H1 (cell line): ENCODE data around the gene PROSER1. TPM values are rescaled to one million over a fixed set of nuclear protein-coding genes. Genes with fewer than 3 reads are reported as not detected.
A peak's percentile ranks its signal among the peaks of the same experiment; 100 is the strongest.

ENCODE experiments used
- CTCF ChIA-PET: fragments of 300-600 bp; sonication (Branson Sonifier 250); formaldehyde crosslinking; loops from one replicate; lab custom pipeline; 2021; ENCODE audit not compliant: partially characterized antibody; lab: Charles Lee
- POLR2A ChIA-PET: fragments of 300-600 bp; sonication (Branson Sonifier 250); formaldehyde crosslinking; loops from one replicate; lab custom pipeline; 2021; ENCODE audit warnings: inconsistent platforms; ENCODE audit not compliant: partially characterized antibody; lab: Charles Lee
- DNase-seq, 2 experiments: peaks; one replicate each; pipeline versions ENCODE4 v3.0.0 to v3.0.0-alpha.2; 2010 to 2022; ENCODE audit warnings: low spot score in 2 of 2, low read depth in 1 of 2, mixed read lengths in 1 of 2
- FAIRE-seq: peaks from 2 replicates; lab custom pipeline; 2011; peaks lifted over from hg19 to GRCh38; lab: Jason Lieb, UNC
- H2AFZ ChIP-seq: 2 replicates; pipeline ENCODE4 v1.8.1; 2012; ENCODE audit warnings: low read length, inconsistent platforms
- H2AK5ac ChIP-seq: 2 replicates; pipeline ENCODE4 v1.6.1; 2013; ENCODE audit warnings: low read depth, low read length
- H2BK120ac ChIP-seq: replicated peaks from 2 replicates; pipeline ENCODE3; 2013; ENCODE audit warnings: low read depth, low read length, inconsistent platforms
- H2BK12ac ChIP-seq: 2 replicates; pipeline ENCODE4 v1.6.1; 2013; ENCODE audit warnings: low read depth, low read length
- H2BK15ac ChIP-seq: 2 replicates; pipeline ENCODE4 v1.6.1; 2013; ENCODE audit warnings: low read length
- H2BK20ac ChIP-seq: 2 replicates; pipeline ENCODE4 v1.6.1; 2013; ENCODE audit warnings: low read length
- H2BK5ac ChIP-seq: 2 replicates; pipeline ENCODE4 v1.6.1; 2013; ENCODE audit warnings: low read depth, low read length
- H3K14ac ChIP-seq: 2 replicates; pipeline ENCODE4 v1.6.1; 2013; ENCODE audit warnings: inconsistent platforms; ENCODE audit not compliant: insufficient read length
- H3K18ac ChIP-seq: 2 replicates; pipeline ENCODE4 v1.6.1; 2013; ENCODE audit warnings: low read length; ENCODE audit errors: extremely low read depth
- H3K23ac ChIP-seq: 2 replicates; pipeline ENCODE4 v1.6.1; 2013; ENCODE audit warnings: inconsistent platforms; ENCODE audit not compliant: insufficient read length
- H3K23me2 ChIP-seq: 2 replicates; pipeline ENCODE4 v1.6.1; 2013; ENCODE audit warnings: low read depth, low read length
- H3K27ac ChIP-seq: 2 replicates; pipeline ENCODE4 v1.6.1; 2011; ENCODE audit warnings: low read depth, low read length, inconsistent platforms
- H3K27me3 ChIP-seq, 4 experiments: replicated peaks in 1 of 4; 1 replicate in 1 of 4; 2 replicates in 3 of 4; pipeline versions ENCODE4 v1.6.1 to v1.8.1; 2011 to 2013; ENCODE audit warnings: low read length in 3 of 4, mild to moderate bottlenecking in 3 of 4, inconsistent platforms in 2 of 4, mixed read lengths in 2 of 4, moderate library complexity in 1 of 4; ENCODE audit not compliant: control insufficient read depth in 3 of 4, insufficient read depth in 3 of 4; ENCODE audit errors: extremely low read depth in 1 of 4
- H3K36me3 ChIP-seq, 4 experiments: 2 replicates each; pipeline versions ENCODE4 v1.6.1 to v1.8.1; 2011 to 2013; ENCODE audit warnings: mild to moderate bottlenecking in 4 of 4, low read length in 3 of 4, moderate library complexity in 2 of 4, control low read depth in 1 of 4, inconsistent platforms in 1 of 4; ENCODE audit not compliant: insufficient read depth in 4 of 4, control insufficient read depth in 2 of 4
- H3K4ac ChIP-seq: replicated peaks from 2 replicates; pipeline ENCODE3; 2013; ENCODE audit warnings: low read length, low read depth, mixed read lengths, inconsistent platforms; ENCODE audit not compliant: insufficient read length
- H3K4me1 ChIP-seq, 4 experiments: replicated peaks in 1 of 4; 1 replicate in 1 of 4; 2 replicates in 3 of 4; pipeline versions ENCODE4 v1.6.1 to v1.8.1; 2011 to 2013; ENCODE audit warnings: low read length in 3 of 4, inconsistent platforms in 2 of 4, mixed read lengths in 1 of 4; ENCODE audit not compliant: insufficient read depth in 4 of 4, control insufficient read depth in 3 of 4
- H3K4me2 ChIP-seq, 2 experiments: 2 replicates each; pipeline versions ENCODE4 v1.6.1 to v1.8.1; 2011 to 2013; ENCODE audit warnings: low read depth in 2 of 2, low read length in 2 of 2, control low read depth in 1 of 2, inconsistent platforms in 1 of 2, mild to moderate bottlenecking in 1 of 2; ENCODE audit not compliant: insufficient read depth in 1 of 2
- H3K4me3 ChIP-seq, 4 experiments: fragments of 200-600, 300-600 bp in 1 of 4; sonication (generic), shearing (Covaris generic), sonication (Bioruptor Twin) in 1 of 4; 2 replicates each; pipeline versions ENCODE4 v1.5.1 to v1.8.1; 2011 to 2016; ENCODE audit warnings: low read length in 4 of 4, low read depth in 3 of 4, control low read depth in 2 of 4, inconsistent platforms in 2 of 4, mild to moderate bottlenecking in 2 of 4, mixed read lengths in 1 of 4, moderate library complexity in 1 of 4; ENCODE audit not compliant: insufficient read depth in 2 of 4; ENCODE audit errors: extremely low read depth in 1 of 4
- H3K56ac ChIP-seq: replicated peaks from 2 replicates; pipeline ENCODE3; 2013; ENCODE audit warnings: low read depth, mild to moderate bottlenecking, mixed read lengths, low read length, inconsistent platforms; ENCODE audit not compliant: insufficient read length
- H3K79me1 ChIP-seq: 2 replicates; pipeline ENCODE4 v1.6.1; 2013; ENCODE audit warnings: low read depth, low read length, control low read depth
- H3K79me2 ChIP-seq, 2 experiments: 2 replicates each; pipeline versions ENCODE4 v1.6.1 to v1.8.1; 2012 to 2013; ENCODE audit warnings: low read length in 2 of 2, mild to moderate bottlenecking in 2 of 2, inconsistent platforms in 1 of 2; ENCODE audit not compliant: insufficient read depth in 2 of 2, control insufficient read depth in 1 of 2
- H3K9ac ChIP-seq, 4 experiments: replicated peaks in 1 of 4; 1 replicate in 1 of 4; 2 replicates in 3 of 4; pipeline versions ENCODE4 v1.6.1 to v1.8.1; 2011 to 2013; ENCODE audit warnings: low read depth in 3 of 4, low read length in 3 of 4, control low read depth in 2 of 4, mild to moderate bottlenecking in 2 of 4, moderate library complexity in 2 of 4, inconsistent platforms in 1 of 4; ENCODE audit errors: extremely low read depth in 1 of 4
- H3K9me3 ChIP-seq, 2 experiments: 2 replicates each; pipeline versions ENCODE4 v1.6.1 to v1.8.1; 2012 to 2013; ENCODE audit warnings: mild to moderate bottlenecking in 2 of 2, moderate library complexity in 2 of 2, control low read depth in 1 of 2, inconsistent platforms in 1 of 2, low read depth in 1 of 2, low read length in 1 of 2, mixed read lengths in 1 of 2; ENCODE audit not compliant: insufficient read depth in 2 of 2
- H4K20me1 ChIP-seq, 2 experiments: replicated peaks in 1 of 2; 2 replicates each; pipeline versions ENCODE3 to v1.8.1; 2011 to 2013; ENCODE audit warnings: inconsistent platforms in 2 of 2, low read length in 2 of 2, mild to moderate bottlenecking in 1 of 2; ENCODE audit not compliant: insufficient read depth in 2 of 2, control insufficient read depth in 1 of 2
- H4K5ac ChIP-seq: 2 replicates; pipeline ENCODE4 v1.6.1; 2013; ENCODE audit warnings: low read length, low read depth, mixed read lengths, inconsistent platforms; ENCODE audit not compliant: insufficient read length
- H4K8ac ChIP-seq: 2 replicates; pipeline ENCODE4 v1.8.0; 2013; ENCODE audit warnings: mild to moderate bottlenecking, moderate library complexity, low read length, inconsistent platforms; ENCODE audit not compliant: insufficient read depth; ENCODE audit errors: extremely low read depth
- H4K91ac ChIP-seq: replicated peaks from 2 replicates; pipeline ENCODE3; 2013; ENCODE audit warnings: low read length, mixed read lengths, inconsistent platforms; ENCODE audit not compliant: insufficient read length
- BRCA1 ChIP-seq: IDR thresholded peaks from 2 replicates; pipeline ENCODE4 v1.6.1; 2012; ENCODE audit warnings: low read depth, low read length, improper control_type of control experiment
- EZH2 ChIP-seq: fragments of 200-600 bp; sonication (generic); IDR thresholded peaks from 2 replicates; pipeline ENCODE4 v1.7.1; 2012; ENCODE audit warnings: low read depth, mild to moderate bottlenecking, moderate library complexity, low read length, inconsistent platforms; ENCODE audit not compliant: severe bottlenecking
- JUND ChIP-seq: IDR thresholded peaks from 2 replicates; pipeline ENCODE4 v1.6.1; 2011; ENCODE audit warnings: mild to moderate bottlenecking, improper control_type of control experiment, low read length
- MAFK ChIP-seq: IDR thresholded peaks from 2 replicates; pipeline ENCODE4 v1.6.1; 2012; ENCODE audit warnings: low read depth, mild to moderate bottlenecking, improper control_type of control experiment, low read length
- POLR2A ChIP-seq, 2 experiments: IDR thresholded peaks; 1 replicate in 1 of 2; 2 replicates in 1 of 2; pipeline ENCODE4 v1.6.1; 2011; ENCODE audit warnings: low read depth in 2 of 2, low read length in 2 of 2, mild to moderate bottlenecking in 2 of 2; ENCODE audit errors: control extremely low read depth in 1 of 2
- POLR2AphosphoS5 ChIP-seq: IDR thresholded peaks from 2 replicates; pipeline ENCODE4 v1.6.1; 2011; ENCODE audit warnings: low read depth, low read length
- RNF2 ChIP-seq: fragments of 200-900, 300-1000 bp; sonication (generic); IDR thresholded peaks from 2 replicates; pipeline ENCODE4 v1.7.1; 2016; ENCODE audit warnings: borderline replicate concordance, low read depth, mild to moderate bottlenecking, antibody characterized with exemption, low read length; ENCODE audit not compliant: poor library complexity, severe bottlenecking; ENCODE audit errors: missing control alignments
- RXRA ChIP-seq: IDR thresholded peaks from 2 replicates; pipeline ENCODE4 v1.6.1; 2011; ENCODE audit warnings: low read depth, mild to moderate bottlenecking, low read length, moderate library complexity; ENCODE audit not compliant: insufficient read depth
- SP1 ChIP-seq: IDR thresholded peaks from 2 replicates; pipeline ENCODE4 v1.6.1; 2011; ENCODE audit warnings: low read depth, low read length
- ZNF274 ChIP-seq: IDR thresholded peaks from 2 replicates; pipeline ENCODE4 v1.7.0; 2012; ENCODE audit warnings: low read length, borderline replicate concordance; ENCODE audit errors: extremely low read depth
- polyA plus RNA-seq, 7 experiments: library from polyadenylated mRNA; depleted of rRNA in 3 of 7; stranded (reverse) in 5 of 7; unstranded in 2 of 7; fragments of >200 nt in 5 of 7; fragments of 200-250 nt in 2 of 7; gene quantifications; 1 replicate in 5 of 7; 2 replicates in 1 of 7; 4 replicates in 1 of 7; pipeline versions ENCODE4 v1.2.1 to v1.2.3, GENCODE V29; 2011 to 2013; ENCODE audit warnings: missing spikeins in 2 of 7, mixed read lengths in 2 of 7
- total RNA-seq: library from RNA; stranded (reverse); fragmentation: NEBNext Ultra II Directional; extraction: Animal tissue kit (Norgen Biotek cat#: 25700); gene quantifications from 2 replicates; pipeline ENCODE4 v1.2.1, GENCODE V29; 2021

Gene PROSER1
- total and polyA plus RNA-seq, 2 of the 8 experiments (the other 6 are each of a cell fraction or from before 2014, with no cell fraction given), result 99.2 to 116 TPM

DNA sequence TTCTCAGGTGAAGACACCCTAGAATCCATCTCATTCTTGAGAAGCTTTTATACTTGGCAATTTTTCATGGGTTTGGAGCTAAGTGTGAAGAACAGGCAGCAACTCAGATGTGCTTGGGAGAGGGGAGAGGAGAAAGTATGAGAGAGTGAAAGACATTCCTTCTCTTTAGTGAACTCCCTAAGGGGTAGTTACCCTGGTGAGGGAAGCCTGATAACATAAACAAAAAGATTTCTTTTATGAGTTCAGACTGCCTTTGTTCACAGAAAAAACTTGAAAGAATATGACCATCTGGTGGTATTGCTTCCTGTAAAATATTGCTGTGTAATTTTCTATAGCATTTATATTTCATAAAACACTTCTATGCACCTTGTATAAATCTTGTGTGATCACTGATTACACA lies 47.2 kb downstream of the PROSER1 start, which contains the start of gene STOML3:
TSS of gene STOML3 (minus strand) at position 139 of the 400 bp plus-strand sequence. CDS start at position 29, 110 bp downstream.
- ChIA-PET CTCF (interaction anchor here (0.8 to 1.7 kb wide), 4 partner anchors 8 to 76 kb away, joined by 3 to 6 read pairs (median 4); no protein-coding TSS in a partner anchor), POLR2A (interaction anchor here (0.7 kb wide), 1 partner anchor 47 kb away, joined by 3 read pairs; the partner anchor contains the start of genes NHLRC3 and PROSER1)
- Histone ChIP-seq H3K4me3 (no peak within 1 kb of the TSS), H3K4ac (no peak within 1 kb of the TSS), H2BK120ac (no peak within 1 kb of the TSS), H2AFZ (no peak within 1 kb of the TSS), H3K18ac (no peak within 1 kb of the TSS), H2BK15ac (no peak within 1 kb of the TSS), H3K79me1 (no peaks in the 10 kb centered on the region), H2BK5ac (no peak within 1 kb of the TSS), H3K23ac (no peak within 1 kb of the TSS), H2BK20ac (no peak within 1 kb of the TSS), H2BK12ac (no peak within 1 kb of the TSS; the same call in 1 of the 2 replicates), H3K4me2 (no peak within 1 kb of the TSS), H3K14ac (no peak within 1 kb of the TSS), H3K4me1 (peaks cover 0 to 7% (median 0%) of the 10 kb centered on the region in 4 experiments; a peak in 1 of 7 replicates), H4K91ac (no peak within 1 kb of the TSS), H2AK5ac (no peak within 1 kb of the TSS), H4K20me1 (no peaks in the 10 kb centered on the region), H3K56ac (peak within 1 kb of the TSS; percentile 77), H3K9me3 (no peaks in the 10 kb centered on the region), H4K8ac (no peak within 1 kb of the TSS), H3K23me2 (no peaks in the 10 kb centered on the region; the same call in 1 of the 2 replicates), H3K27me3 (no peaks in the 10 kb centered on the region), H4K5ac (no peak within 1 kb of the TSS), H3K36me3 (no peaks in the 10 kb centered on the region), H3K27ac (no peak within 1 kb of the TSS), H3K79me2 (no peaks in the 10 kb centered on the region), H3K9ac (no peak within 1 kb of the TSS)
- DNase-seq (no peak), FAIRE-seq (no peak)
- no peak for TF ChIP-seq RXRA
- TF ChIP-seq ZNF274, result no peak
- TF ChIP-seq POLR2A (IDR thresholded peaks at IDR 0.05; ENCODE audit: control extremely low read depth in 1 of 2, low read depth in 2 of 2, low read length in 2 of 2), result no peak
- no peak for TF ChIP-seq RNF2
- TF ChIP-seq POLR2AphosphoS5, result no peak
- no peak for TF ChIP-seq EZH2
- no peak for TF ChIP-seq MAFK
- TF ChIP-seq BRCA1, result no peak
- TF ChIP-seq SP1, result no peak
- TF ChIP-seq JUND, result no peak
